SK-N-SH (cell line): ENCODE data around the gene DEPDC4.

ENCODE experiments used
- FOXJ3 ChIP-seq: sonication (generic); formaldehyde crosslinking; IDR thresholded peaks from 2 replicates; pipeline ENCODE4 v1.5.1; 2020; ENCODE audit warnings: mild to moderate bottlenecking, missing genetic modification reagents
- JUND ChIP-seq: IDR thresholded peaks from 2 replicates; pipeline ENCODE4 v1.4.0; 2012
- RCOR1 ChIP-seq: fragments of 150-350 bp; IDR thresholded peaks from 2 replicates; pipeline ENCODE4 v1.6.1; 2017; ENCODE audit warnings: antibody characterized with exemption, low read length
- RXRA ChIP-seq: IDR thresholded peaks from 2 replicates; pipeline ENCODE4 v1.4.0; 2012; ENCODE audit warnings: low read depth, mild to moderate bottlenecking, borderline replicate concordance
- TAF1 ChIP-seq: IDR thresholded peaks from 2 replicates; pipeline ENCODE4 v1.6.1; 2012; ENCODE audit warnings: low read depth, mild to moderate bottlenecking, low read length, moderate library complexity, borderline replicate concordance
- TF ChIP-seq, protein P1 (sequence below): fragments of 200-600 bp; sonication (generic); IDR thresholded peaks from 2 replicates; pipeline ENCODE4 v1.6.1; 2017; ENCODE audit warnings: antibody characterized with exemption, mild to moderate bottlenecking, moderate library complexity
- TF ChIP-seq, protein P2 (sequence below): IDR thresholded peaks from 2 replicates; pipeline ENCODE4 v1.6.1; 2012; ENCODE audit warnings: mild to moderate bottlenecking, low read depth, low read length, moderate library complexity
- TF ChIP-seq, protein P3 (sequence below): IDR thresholded peaks from 2 replicates; pipeline ENCODE4 v1.4.0; 2012; ENCODE audit warnings: low read depth

DNA sequence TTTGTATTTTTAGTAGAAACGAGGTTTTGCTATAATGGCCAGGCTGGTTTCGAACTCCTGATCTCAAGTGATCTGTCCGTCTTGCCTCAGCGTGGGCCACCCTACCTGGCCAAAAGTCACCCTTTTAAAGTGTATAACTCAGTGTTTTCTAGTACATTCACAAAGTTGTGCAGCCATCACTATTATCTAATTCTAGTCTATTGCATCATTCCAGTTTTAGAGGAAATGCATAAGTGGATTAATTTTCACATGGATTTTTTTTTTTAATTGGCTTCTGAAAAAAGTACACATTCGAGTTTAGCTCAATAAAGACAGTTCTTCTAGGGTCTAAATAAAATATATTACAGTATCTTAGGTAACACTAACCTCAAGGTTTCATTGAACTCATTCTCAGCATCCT, 3.7 kb downstream of the DEPDC4 start:
- TF ChIP-seq, protein P1, sequence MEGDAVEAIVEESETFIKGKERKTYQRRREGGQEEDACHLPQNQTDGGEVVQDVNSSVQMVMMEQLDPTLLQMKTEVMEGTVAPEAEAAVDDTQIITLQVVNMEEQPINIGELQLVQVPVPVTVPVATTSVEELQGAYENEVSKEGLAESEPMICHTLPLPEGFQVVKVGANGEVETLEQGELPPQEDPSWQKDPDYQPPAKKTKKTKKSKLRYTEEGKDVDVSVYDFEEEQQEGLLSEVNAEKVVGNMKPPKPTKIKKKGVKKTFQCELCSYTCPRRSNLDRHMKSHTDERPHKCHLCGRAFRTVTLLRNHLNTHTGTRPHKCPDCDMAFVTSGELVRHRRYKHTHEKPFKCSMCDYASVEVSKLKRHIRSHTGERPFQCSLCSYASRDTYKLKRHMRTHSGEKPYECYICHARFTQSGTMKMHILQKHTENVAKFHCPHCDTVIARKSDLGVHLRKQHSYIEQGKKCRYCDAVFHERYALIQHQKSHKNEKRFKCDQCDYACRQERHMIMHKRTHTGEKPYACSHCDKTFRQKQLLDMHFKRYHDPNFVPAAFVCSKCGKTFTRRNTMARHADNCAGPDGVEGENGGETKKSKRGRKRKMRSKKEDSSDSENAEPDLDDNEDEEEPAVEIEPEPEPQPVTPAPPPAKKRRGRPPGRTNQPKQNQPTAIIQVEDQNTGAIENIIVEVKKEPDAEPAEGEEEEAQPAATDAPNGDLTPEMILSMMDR, result no peak
- TF ChIP-seq TAF1, result no peak
- TF ChIP-seq, protein P2, sequence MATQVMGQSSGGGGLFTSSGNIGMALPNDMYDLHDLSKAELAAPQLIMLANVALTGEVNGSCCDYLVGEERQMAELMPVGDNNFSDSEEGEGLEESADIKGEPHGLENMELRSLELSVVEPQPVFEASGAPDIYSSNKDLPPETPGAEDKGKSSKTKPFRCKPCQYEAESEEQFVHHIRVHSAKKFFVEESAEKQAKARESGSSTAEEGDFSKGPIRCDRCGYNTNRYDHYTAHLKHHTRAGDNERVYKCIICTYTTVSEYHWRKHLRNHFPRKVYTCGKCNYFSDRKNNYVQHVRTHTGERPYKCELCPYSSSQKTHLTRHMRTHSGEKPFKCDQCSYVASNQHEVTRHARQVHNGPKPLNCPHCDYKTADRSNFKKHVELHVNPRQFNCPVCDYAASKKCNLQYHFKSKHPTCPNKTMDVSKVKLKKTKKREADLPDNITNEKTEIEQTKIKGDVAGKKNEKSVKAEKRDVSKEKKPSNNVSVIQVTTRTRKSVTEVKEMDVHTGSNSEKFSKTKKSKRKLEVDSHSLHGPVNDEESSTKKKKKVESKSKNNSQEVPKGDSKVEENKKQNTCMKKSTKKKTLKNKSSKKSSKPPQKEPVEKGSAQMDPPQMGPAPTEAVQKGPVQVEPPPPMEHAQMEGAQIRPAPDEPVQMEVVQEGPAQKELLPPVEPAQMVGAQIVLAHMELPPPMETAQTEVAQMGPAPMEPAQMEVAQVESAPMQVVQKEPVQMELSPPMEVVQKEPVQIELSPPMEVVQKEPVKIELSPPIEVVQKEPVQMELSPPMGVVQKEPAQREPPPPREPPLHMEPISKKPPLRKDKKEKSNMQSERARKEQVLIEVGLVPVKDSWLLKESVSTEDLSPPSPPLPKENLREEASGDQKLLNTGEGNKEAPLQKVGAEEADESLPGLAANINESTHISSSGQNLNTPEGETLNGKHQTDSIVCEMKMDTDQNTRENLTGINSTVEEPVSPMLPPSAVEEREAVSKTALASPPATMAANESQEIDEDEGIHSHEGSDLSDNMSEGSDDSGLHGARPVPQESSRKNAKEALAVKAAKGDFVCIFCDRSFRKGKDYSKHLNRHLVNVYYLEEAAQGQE, result no peak
- no peak for TF ChIP-seq JUND
- no peak for TF ChIP-seq FOXJ3
- TF ChIP-seq, protein P3, sequence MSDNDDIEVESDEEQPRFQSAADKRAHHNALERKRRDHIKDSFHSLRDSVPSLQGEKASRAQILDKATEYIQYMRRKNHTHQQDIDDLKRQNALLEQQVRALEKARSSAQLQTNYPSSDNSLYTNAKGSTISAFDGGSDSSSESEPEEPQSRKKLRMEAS, result no peak
- no peak for TF ChIP-seq RCOR1
- no peak for TF ChIP-seq RXRA
